SK-N-SH treated with all-trans-retinoic acid at 6 μM for 48 hours (cell line): ENCODE measurements around the gene AGR2.

ENCODE experiments used
- ATAC-seq: fragments of 200-7000 bp; cut with Tn5 transposase; 3 replicates; pipeline ENCODE4 v1.9.1; 2020; ENCODE audit warnings: mild to moderate bottlenecking, moderate library complexity
- ARNTL ChIP-seq: fragments of 450-650 bp; formaldehyde crosslinking; IDR thresholded peaks from 2 replicates; pipeline ENCODE4 v1.5.0; 2020; ENCODE audit warnings: low read depth, mild to moderate bottlenecking, moderate library complexity, borderline replicate concordance
- BACH2 ChIP-seq: fragments of 250-450 bp; sonication (Bioruptor Pico); IDR thresholded peaks from 2 replicates; pipeline ENCODE4 v1.9.0; 2021; ENCODE audit warnings: mild to moderate bottlenecking, borderline replicate concordance
- CREB5 ChIP-seq: fragments of 250-450 bp; sonication (Bioruptor Pico); IDR thresholded peaks from 2 replicates; pipeline ENCODE4 v1.5.1; 2020; ENCODE audit warnings: low read depth, mild to moderate bottlenecking, moderate library complexity
- CSDC2 ChIP-seq: fragments of 250-450 bp; sonication (Bioruptor Pico); IDR thresholded peaks from 2 replicates; pipeline ENCODE4 v1.5.0; 2020; ENCODE audit warnings: mild to moderate bottlenecking, moderate library complexity
- CSRNP3 ChIP-seq: fragments of 250-450 bp; sonication (Bioruptor Pico); IDR thresholded peaks from 2 replicates; pipeline ENCODE4 v1.5.1; 2021; ENCODE audit warnings: mild to moderate bottlenecking, moderate library complexity
- ESRRG ChIP-seq: fragments of 250-450 bp; sonication (Bioruptor Pico); IDR thresholded peaks from 2 replicates; pipeline ENCODE4 v1.6.1; 2021; ENCODE audit warnings: mild to moderate bottlenecking
- GLIS3 ChIP-seq: fragments of 250-450 bp; sonication (Bioruptor Pico); IDR thresholded peaks from 2 replicates; pipeline ENCODE4 v1.5.0; 2020; ENCODE audit warnings: mild to moderate bottlenecking, moderate library complexity
- OSR1 ChIP-seq: fragments of 250-450 bp; sonication (Bioruptor Pico); IDR thresholded peaks from 2 replicates; pipeline ENCODE4 v1.8.0; 2022; ENCODE audit warnings: moderate library complexity, mild to moderate bottlenecking, inconsistent platforms
- PATZ1 ChIP-seq: fragments of 250-450 bp; sonication (Bioruptor Pico); IDR thresholded peaks from 2 replicates; pipeline ENCODE4 v1.8.0; 2020; ENCODE audit warnings: mild to moderate bottlenecking, moderate library complexity, borderline replicate concordance
- PPARA ChIP-seq: fragments of 250-450 bp; sonication (Bioruptor Pico); IDR thresholded peaks from 2 replicates; pipeline ENCODE4 v1.5.0; 2020; ENCODE audit warnings: mild to moderate bottlenecking, borderline replicate concordance
- RARB ChIP-seq: fragments of 250-450 bp; sonication (Bioruptor Pico); IDR thresholded peaks from 2 replicates; pipeline ENCODE4 v1.8.0; 2021; ENCODE audit warnings: mild to moderate bottlenecking, moderate library complexity
- SNAI2 ChIP-seq: fragments of 250-450 bp; sonication (Bioruptor Pico); IDR thresholded peaks from 2 replicates; pipeline ENCODE4 v1.5.0; 2020; ENCODE audit warnings: mild to moderate bottlenecking, moderate library complexity
- TCF4 ChIP-seq: fragments of 250-450 bp; sonication (Bioruptor Pico); IDR thresholded peaks from 2 replicates; pipeline ENCODE4 v1.8.0; 2021; ENCODE audit warnings: mild to moderate bottlenecking, moderate library complexity, borderline replicate concordance
- ZC3H10 ChIP-seq: fragments of 250-450 bp; sonication (Bioruptor Pico); IDR thresholded peaks from 2 replicates; pipeline ENCODE4 v1.5.1; 2021; ENCODE audit warnings: mild to moderate bottlenecking, moderate library complexity
- ZFP3 ChIP-seq: fragments of 250-450 bp; sonication (Bioruptor Pico); IDR thresholded peaks from 2 replicates; pipeline ENCODE4 v1.5.0; 2020; ENCODE audit warnings: mild to moderate bottlenecking, moderate library complexity
- ZFP30 ChIP-seq: fragments of 450-650 bp; formaldehyde crosslinking; IDR thresholded peaks from 2 replicates; pipeline ENCODE4 v1.5.0; 2022; ENCODE audit warnings: mild to moderate bottlenecking, moderate library complexity
- ZNF565 ChIP-seq: fragments of 450-650 bp; formaldehyde crosslinking; conservative IDR thresholded peaks from 2 replicates; pipeline ENCODE4 v1.5.0; 2020; ENCODE audit warnings: low read depth, mild to moderate bottlenecking, moderate library complexity
- ZNF70 ChIP-seq: fragments of 450-650 bp; formaldehyde crosslinking; IDR thresholded peaks from 2 replicates; pipeline ENCODE4 v1.5.0; 2020; ENCODE audit warnings: mild to moderate bottlenecking, moderate library complexity
- ZNF8 ChIP-seq: fragments of 450-650 bp; formaldehyde crosslinking; IDR thresholded peaks from 2 replicates; pipeline ENCODE4 v1.5.0; 2020; ENCODE audit warnings: mild to moderate bottlenecking, moderate library complexity
- TF ChIP-seq, protein P1 (sequence below): fragments of 250-450 bp; sonication (Bioruptor Pico); IDR thresholded peaks from 2 replicates; pipeline ENCODE4 v1.8.0; 2021; ENCODE audit warnings: low read depth, mild to moderate bottlenecking, moderate library complexity, borderline replicate concordance
- TF ChIP-seq, protein P2 (sequence below): fragments of 250-450 bp; sonication (Bioruptor Pico); IDR thresholded peaks from 2 replicates; pipeline ENCODE4 v1.5.0; 2020; ENCODE audit warnings: mild to moderate bottlenecking, moderate library complexity

Gene AGR2

GRCh38 chr7:16744518-16745250 is 60.1 kb downstream of the AGR2 start:
- TF ChIP-seq ZC3H10 (CRISPR knock-in tag) (no peak), CSDC2 (CRISPR knock-in tag) (no peak), PATZ1 (CRISPR knock-in tag) (no peak), PPARA (CRISPR knock-in tag) (no peak), ZNF70 (CRISPR knock-in tag) (no peak), BACH2 (CRISPR knock-in tag) (no peak), ZFP3 (CRISPR knock-in tag) (no peak), ESRRG (CRISPR knock-in tag) (no peak), ZNF565 (CRISPR knock-in tag) (no peak), CREB5 (CRISPR knock-in tag) (no peak), CSRNP3 (CRISPR knock-in tag) (no peak), ZNF8 (CRISPR knock-in tag) (no peak), RARB (CRISPR knock-in tag) (no peak), ARNTL (no peak), SNAI2 (CRISPR knock-in tag) (no peak), GLIS3 (CRISPR knock-in tag) (no peak), ZFP30 (no peak), OSR1 (CRISPR knock-in tag) (no peak)
- TF ChIP-seq, protein P1, sequence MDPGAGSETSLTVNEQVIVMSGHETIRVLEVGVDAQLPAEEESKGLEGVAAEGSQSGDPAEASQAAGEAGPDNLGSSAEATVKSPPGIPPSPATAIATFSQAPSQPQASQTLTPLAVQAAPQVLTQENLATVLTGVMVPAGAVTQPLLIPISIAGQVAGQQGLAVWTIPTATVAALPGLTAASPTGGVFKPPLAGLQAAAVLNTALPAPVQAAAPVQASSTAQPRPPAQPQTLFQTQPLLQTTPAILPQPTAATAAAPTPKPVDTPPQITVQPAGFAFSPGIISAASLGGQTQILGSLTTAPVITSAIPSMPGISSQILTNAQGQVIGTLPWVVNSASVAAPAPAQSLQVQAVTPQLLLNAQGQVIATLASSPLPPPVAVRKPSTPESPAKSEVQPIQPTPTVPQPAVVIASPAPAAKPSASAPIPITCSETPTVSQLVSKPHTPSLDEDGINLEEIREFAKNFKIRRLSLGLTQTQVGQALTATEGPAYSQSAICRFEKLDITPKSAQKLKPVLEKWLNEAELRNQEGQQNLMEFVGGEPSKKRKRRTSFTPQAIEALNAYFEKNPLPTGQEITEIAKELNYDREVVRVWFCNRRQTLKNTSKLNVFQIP: no peak
- TF ChIP-seq, protein P2, sequence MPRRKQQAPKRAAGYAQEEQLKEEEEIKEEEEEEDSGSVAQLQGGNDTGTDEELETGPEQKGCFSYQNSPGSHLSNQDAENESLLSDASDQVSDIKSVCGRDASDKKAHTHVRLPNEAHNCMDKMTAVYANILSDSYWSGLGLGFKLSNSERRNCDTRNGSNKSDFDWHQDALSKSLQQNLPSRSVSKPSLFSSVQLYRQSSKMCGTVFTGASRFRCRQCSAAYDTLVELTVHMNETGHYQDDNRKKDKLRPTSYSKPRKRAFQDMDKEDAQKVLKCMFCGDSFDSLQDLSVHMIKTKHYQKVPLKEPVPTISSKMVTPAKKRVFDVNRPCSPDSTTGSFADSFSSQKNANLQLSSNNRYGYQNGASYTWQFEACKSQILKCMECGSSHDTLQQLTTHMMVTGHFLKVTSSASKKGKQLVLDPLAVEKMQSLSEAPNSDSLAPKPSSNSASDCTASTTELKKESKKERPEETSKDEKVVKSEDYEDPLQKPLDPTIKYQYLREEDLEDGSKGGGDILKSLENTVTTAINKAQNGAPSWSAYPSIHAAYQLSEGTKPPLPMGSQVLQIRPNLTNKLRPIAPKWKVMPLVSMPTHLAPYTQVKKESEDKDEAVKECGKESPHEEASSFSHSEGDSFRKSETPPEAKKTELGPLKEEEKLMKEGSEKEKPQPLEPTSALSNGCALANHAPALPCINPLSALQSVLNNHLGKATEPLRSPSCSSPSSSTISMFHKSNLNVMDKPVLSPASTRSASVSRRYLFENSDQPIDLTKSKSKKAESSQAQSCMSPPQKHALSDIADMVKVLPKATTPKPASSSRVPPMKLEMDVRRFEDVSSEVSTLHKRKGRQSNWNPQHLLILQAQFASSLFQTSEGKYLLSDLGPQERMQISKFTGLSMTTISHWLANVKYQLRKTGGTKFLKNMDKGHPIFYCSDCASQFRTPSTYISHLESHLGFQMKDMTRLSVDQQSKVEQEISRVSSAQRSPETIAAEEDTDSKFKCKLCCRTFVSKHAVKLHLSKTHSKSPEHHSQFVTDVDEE (CRISPR knock-in tag): no peak
- no peak for ATAC-seq

GRCh38 chr7:16743236-16743635 is 61.6 kb downstream of the AGR2 start:
- TF ChIP-seq TCF4 (CRISPR knock-in tag) (no peak), CREB5 (CRISPR knock-in tag) (no peak), ZFP30 (no peak), OSR1 (CRISPR knock-in tag) (no peak), ZFP3 (CRISPR knock-in tag) (no peak), ZC3H10 (CRISPR knock-in tag) (no peak), ZNF70 (CRISPR knock-in tag) (no peak), CSDC2 (CRISPR knock-in tag) (no peak)
- TF ChIP-seq, protein P1: no peak
- TF ChIP-seq, protein P2 (CRISPR knock-in tag): no peak
- ATAC-seq: no peak
